OCI-LY1 (cell line): ENCODE results near the gene RNF157.

Experiments
- H2AFZ ChIP-seq: fragments of 200-600 bp; sonication (generic), shearing (Covaris generic); 2 replicates; pipeline ENCODE4 v1.6.0; 2014; ENCODE audit warnings: antibody characterized with exemption, mild to moderate bottlenecking, low read length
- H3F3A ChIP-seq: fragments of 200-600 bp; sonication (generic), shearing (Covaris generic); 2 replicates; pipeline ENCODE4 v1.6.0; 2014; ENCODE audit warnings: mild to moderate bottlenecking, antibody characterized with exemption, low read length, moderate library complexity; ENCODE audit not compliant: insufficient read depth
- H3K27ac ChIP-seq: fragments of 200-600 bp; sonication (generic); 2 replicates; pipeline ENCODE4 v1.5.1; 2014; ENCODE audit warnings: low read length, mixed run types, mild to moderate bottlenecking, low read depth; ENCODE audit not compliant: poor library complexity, severe bottlenecking
- H3K27me3 ChIP-seq: fragments of 200-600 bp; sonication (generic); 2 replicates; pipeline ENCODE4 v1.6.0; 2014; ENCODE audit warnings: antibody characterized with exemption, mild to moderate bottlenecking, low read length, moderate library complexity; ENCODE audit not compliant: insufficient read depth
- H3K36me3 ChIP-seq: fragments of 200-600 bp; sonication (generic); 2 replicates; pipeline ENCODE4 v1.6.1; 2014; ENCODE audit warnings: mild to moderate bottlenecking, antibody characterized with exemption, low read length, moderate library complexity, mixed read lengths; ENCODE audit not compliant: insufficient read depth
- H3K4me1 ChIP-seq: fragments of 200-600 bp; sonication (generic); 2 replicates; pipeline ENCODE4 v1.5.1; 2014; ENCODE audit warnings: mild to moderate bottlenecking, low read length, moderate library complexity; ENCODE audit not compliant: insufficient read depth, severe bottlenecking
- H3K4me2 ChIP-seq: fragments of 200-600 bp; sonication (generic), shearing (Covaris generic); 2 replicates; pipeline ENCODE4 v1.6.1; 2014; ENCODE audit warnings: low read length
- H3K4me3 ChIP-seq: fragments of 200-600 bp; sonication (generic); 2 replicates; pipeline ENCODE4 v1.5.1; 2014; ENCODE audit warnings: low read length, low read depth, mild to moderate bottlenecking, mixed read lengths; ENCODE audit not compliant: poor library complexity, severe bottlenecking
- H3K79me2 ChIP-seq: fragments of 200-600 bp; shearing (Covaris generic); 2 replicates; pipeline ENCODE4 v1.6.1; 2016; ENCODE audit warnings: mixed run types, low read length, mixed read lengths; ENCODE audit not compliant: insufficient read depth
- H3K9ac ChIP-seq: fragments of 200-600 bp; sonication (generic), shearing (Covaris generic); 2 replicates; pipeline ENCODE4 v1.6.1; 2014; ENCODE audit warnings: mild to moderate bottlenecking, low read length, mixed read lengths
- H3K9me2 ChIP-seq: fragments of 200-600 bp; sonication (generic), shearing (Covaris generic); 2 replicates; pipeline ENCODE4 v1.6.1; 2014; ENCODE audit warnings: low read depth, mild to moderate bottlenecking, low read length, mixed read lengths
- H3K9me3 ChIP-seq: fragments of 200-600 bp; shearing (Covaris generic); 2 replicates; pipeline ENCODE4 v1.6.1; 2014; ENCODE audit warnings: low read length, mixed read lengths
- H4K20me1 ChIP-seq: fragments of 200-600 bp; sonication (generic), shearing (Covaris generic); 2 replicates; pipeline ENCODE4 v1.6.0; 2016; ENCODE audit warnings: mild to moderate bottlenecking, low read length; ENCODE audit not compliant: insufficient read depth
- CTCF ChIP-seq: fragments of 200-600 bp; sonication (generic), shearing (Covaris generic); IDR thresholded peaks from 2 replicates; pipeline ENCODE4 v1.5.1; 2017; ENCODE audit warnings: mild to moderate bottlenecking, antibody characterized with exemption, low read length, moderate library complexity, mixed read lengths
- EZH2 ChIP-seq: fragments of 200-600 bp; sonication (generic), shearing (Covaris generic); IDR thresholded peaks from 2 replicates; pipeline ENCODE4 v1.8.0; 2017; ENCODE audit warnings: borderline replicate concordance, mixed run types, mild to moderate bottlenecking, antibody characterized with exemption, low read length, moderate library complexity, mixed read lengths

The RNF157 gene

GRCh38 chr17:76153202-76153601 lies 87.1 kb downstream of the RNF157 start:
- Histone ChIP-seq H4K20me1 (no peaks in the 10 kb centered on the region), H3K9ac (no peak overlapping the region), H3K27me3 (peaks cover 4% of the 10 kb centered on the region), H3K9me2 (no peaks in the 10 kb centered on the region), H3K79me2 (no peaks in the 10 kb centered on the region), H3K4me1 (no peaks in the 10 kb centered on the region), H2AFZ (no peak overlapping the region), H3K4me3 (no peak overlapping the region), H3K9me3 (no peaks in the 10 kb centered on the region), H3K36me3 (no peaks in the 10 kb centered on the region), H3K4me2 (no peak overlapping the region), H3F3A (no peaks in the 10 kb centered on the region), H3K27ac (no peak overlapping the region)
- TF ChIP-seq EZH2 (no peak), CTCF (no peak)

- H3F3A ChIP-seq: no peaks in the 10 kb centered on the region
- H2AFZ ChIP-seq: no peak overlapping the region
- TF ChIP-seq EZH2 (no peak), CTCF (no peak)
These were observed 87.7 kb downstream of the RNF157 start for GRCh38 chr17:76152591-76152990.

GRCh38 chr17:76151896-76152454 lies 88.3 kb downstream of the RNF157 start:
- Histone ChIP-seq H4K20me1 (no peaks in the 10 kb centered on the region), H3K36me3 (no peaks in the 10 kb centered on the region), H3K9me3 (no peaks in the 10 kb centered on the region), H3K9me2 (no peaks in the 10 kb centered on the region), H3K4me3 (no peak overlapping the region), H3F3A (no peaks in the 10 kb centered on the region), H3K4me1 (no peaks in the 10 kb centered on the region), H2AFZ (no peak overlapping the region), H3K9ac (no peak overlapping the region), H3K27me3 (peaks cover 4% of the 10 kb centered on the region; the same call in 1 of the 2 replicates), H3K79me2 (no peaks in the 10 kb centered on the region), H3K27ac (no peak overlapping the region), H3K4me2 (no peak overlapping the region)
- TF ChIP-seq EZH2: no peak
- no peak for TF ChIP-seq CTCF

More at GRCh38 chr17:76152591-76152990, 87.7 kb downstream of the RNF157 start:
- H3K79me2 ChIP-seq: no peaks in the 10 kb centered on the region
- no peak overlapping the region for H3K9ac ChIP-seq
- H3K4me1 ChIP-seq: no peaks in the 10 kb centered on the region
- no peak overlapping the region for H3K4me2 ChIP-seq
- no peaks in the 10 kb centered on the region for H4K20me1 ChIP-seq
- H3K4me3 ChIP-seq: no peak overlapping the region
- H3K9me3 ChIP-seq: no peaks in the 10 kb centered on the region
- H3K9me2 ChIP-seq: no peaks in the 10 kb centered on the region
- H3K27me3 ChIP-seq: peaks cover 4% of the 10 kb centered on the region
- H3K36me3 ChIP-seq: no peaks in the 10 kb centered on the region
- H3K27ac ChIP-seq: no peak overlapping the region
